Nephron progenitor cell (in vitro differentiated cells): ENCODE results near the gene HAGHL.

Experiments
- DNase-seq: peaks from one replicate; pipeline ENCODE4 v3.0.0; 2021
- H3K27ac Mint-ChIP-seq: 2 replicates; pipeline ENCODE4 v1.8.0; 2021; ENCODE audit warnings: mild to moderate bottlenecking, moderate library complexity, mixed read lengths
- H3K27me3 Mint-ChIP-seq: 2 replicates; pipeline ENCODE4 v1.8.0; 2021; ENCODE audit warnings: mild to moderate bottlenecking, low read depth, mixed read lengths; ENCODE audit not compliant: poor library complexity
- H3K36me3 Mint-ChIP-seq: 2 replicates; pipeline ENCODE4 v1.8.0; 2021; ENCODE audit warnings: low read depth, mixed read lengths
- H3K4me1 Mint-ChIP-seq: 2 replicates; pipeline ENCODE4 v1.8.0; 2021; ENCODE audit warnings: mixed read lengths
- H3K4me3 Mint-ChIP-seq: 2 replicates; pipeline ENCODE4 v1.8.0; 2021; ENCODE audit warnings: mild to moderate bottlenecking, moderate library complexity, mixed read lengths
- H3K9me3 Mint-ChIP-seq: 2 replicates; pipeline ENCODE4 v1.8.0; 2021; ENCODE audit warnings: mild to moderate bottlenecking, moderate library complexity, mixed read lengths
- TF ChIP-seq, protein P1 (sequence below): fragments of 200-600 bp; sonication (generic); IDR thresholded peaks from 2 replicates; pipeline ENCODE4 v1.5.0; 2021; ENCODE audit warnings: antibody characterized with exemption

The HAGHL gene

DNA sequence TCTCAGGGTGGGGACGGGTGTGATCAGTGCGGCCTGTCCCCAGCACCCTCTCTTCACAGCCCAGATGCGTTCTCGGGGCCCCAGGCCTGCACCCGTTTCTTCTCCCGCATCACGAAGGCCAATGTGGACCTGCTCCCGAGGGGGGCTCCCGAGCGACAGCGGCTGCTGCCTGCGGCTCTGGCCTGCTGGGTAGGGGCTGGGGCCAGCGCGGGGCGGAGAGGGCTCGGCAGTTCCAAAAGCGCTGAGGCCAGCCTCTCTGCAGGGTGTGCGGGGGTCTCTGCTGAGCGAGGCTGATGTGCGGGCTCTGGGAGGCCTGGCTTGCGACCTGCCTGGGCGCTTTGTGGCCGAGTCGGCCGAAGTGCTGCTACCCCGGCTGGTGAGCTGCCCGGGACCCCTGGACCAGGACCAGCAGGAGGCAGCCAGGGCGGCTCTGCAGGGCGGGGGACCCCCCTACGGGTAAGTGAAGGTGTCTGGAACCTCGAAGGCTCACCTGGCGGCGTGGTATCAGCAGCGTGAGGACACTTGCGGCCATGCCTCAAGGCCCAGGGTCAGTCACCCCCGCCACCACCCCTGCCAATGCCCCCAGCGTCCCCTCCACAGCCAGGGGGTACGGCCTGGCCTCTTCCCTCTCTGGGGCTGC lies 38.1 kb downstream of the HAGHL start:
- Mint-ChIP-seq H3K4me3 (no peak overlapping the region), H3K9me3 (no peaks in the 10 kb centered on the region), H3K27ac (no peak overlapping the region), H3K4me1 (peaks cover 17% of the 10 kb centered on the region), H3K36me3 (no peaks in the 10 kb centered on the region), H3K27me3 (no peaks in the 10 kb centered on the region)
- TF ChIP-seq, protein P1, sequence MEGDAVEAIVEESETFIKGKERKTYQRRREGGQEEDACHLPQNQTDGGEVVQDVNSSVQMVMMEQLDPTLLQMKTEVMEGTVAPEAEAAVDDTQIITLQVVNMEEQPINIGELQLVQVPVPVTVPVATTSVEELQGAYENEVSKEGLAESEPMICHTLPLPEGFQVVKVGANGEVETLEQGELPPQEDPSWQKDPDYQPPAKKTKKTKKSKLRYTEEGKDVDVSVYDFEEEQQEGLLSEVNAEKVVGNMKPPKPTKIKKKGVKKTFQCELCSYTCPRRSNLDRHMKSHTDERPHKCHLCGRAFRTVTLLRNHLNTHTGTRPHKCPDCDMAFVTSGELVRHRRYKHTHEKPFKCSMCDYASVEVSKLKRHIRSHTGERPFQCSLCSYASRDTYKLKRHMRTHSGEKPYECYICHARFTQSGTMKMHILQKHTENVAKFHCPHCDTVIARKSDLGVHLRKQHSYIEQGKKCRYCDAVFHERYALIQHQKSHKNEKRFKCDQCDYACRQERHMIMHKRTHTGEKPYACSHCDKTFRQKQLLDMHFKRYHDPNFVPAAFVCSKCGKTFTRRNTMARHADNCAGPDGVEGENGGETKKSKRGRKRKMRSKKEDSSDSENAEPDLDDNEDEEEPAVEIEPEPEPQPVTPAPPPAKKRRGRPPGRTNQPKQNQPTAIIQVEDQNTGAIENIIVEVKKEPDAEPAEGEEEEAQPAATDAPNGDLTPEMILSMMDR = no peak
- DNase-seq = no peak

DNA sequence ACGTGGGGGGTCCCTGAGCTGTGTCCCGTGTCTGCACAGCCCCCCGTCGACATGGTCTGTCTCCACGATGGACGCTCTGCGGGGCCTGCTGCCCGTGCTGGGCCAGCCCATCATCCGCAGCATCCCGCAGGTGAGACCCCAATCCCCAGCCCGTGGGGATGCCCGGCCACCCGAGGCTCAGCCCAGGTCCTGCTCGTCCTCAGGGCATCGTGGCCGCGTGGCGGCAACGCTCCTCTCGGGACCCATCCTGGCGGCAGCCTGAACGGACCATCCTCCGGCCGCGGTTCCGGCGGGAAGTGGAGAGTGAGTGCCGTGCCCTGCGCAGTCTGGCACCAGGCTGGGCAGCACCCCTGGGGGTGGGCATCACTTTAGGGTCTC lies 38.6 kb downstream of the HAGHL start:
- TF ChIP-seq, protein P1 = no peak
- Mint-ChIP-seq H3K9me3 (no peaks in the 10 kb centered on the region), H3K36me3 (no peaks in the 10 kb centered on the region), H3K27ac (no peak overlapping the region), H3K27me3 (no peaks in the 10 kb centered on the region), H3K4me3 (no peak overlapping the region), H3K4me1 (peaks cover 15% of the 10 kb centered on the region)
- no peak for DNase-seq

DNA sequence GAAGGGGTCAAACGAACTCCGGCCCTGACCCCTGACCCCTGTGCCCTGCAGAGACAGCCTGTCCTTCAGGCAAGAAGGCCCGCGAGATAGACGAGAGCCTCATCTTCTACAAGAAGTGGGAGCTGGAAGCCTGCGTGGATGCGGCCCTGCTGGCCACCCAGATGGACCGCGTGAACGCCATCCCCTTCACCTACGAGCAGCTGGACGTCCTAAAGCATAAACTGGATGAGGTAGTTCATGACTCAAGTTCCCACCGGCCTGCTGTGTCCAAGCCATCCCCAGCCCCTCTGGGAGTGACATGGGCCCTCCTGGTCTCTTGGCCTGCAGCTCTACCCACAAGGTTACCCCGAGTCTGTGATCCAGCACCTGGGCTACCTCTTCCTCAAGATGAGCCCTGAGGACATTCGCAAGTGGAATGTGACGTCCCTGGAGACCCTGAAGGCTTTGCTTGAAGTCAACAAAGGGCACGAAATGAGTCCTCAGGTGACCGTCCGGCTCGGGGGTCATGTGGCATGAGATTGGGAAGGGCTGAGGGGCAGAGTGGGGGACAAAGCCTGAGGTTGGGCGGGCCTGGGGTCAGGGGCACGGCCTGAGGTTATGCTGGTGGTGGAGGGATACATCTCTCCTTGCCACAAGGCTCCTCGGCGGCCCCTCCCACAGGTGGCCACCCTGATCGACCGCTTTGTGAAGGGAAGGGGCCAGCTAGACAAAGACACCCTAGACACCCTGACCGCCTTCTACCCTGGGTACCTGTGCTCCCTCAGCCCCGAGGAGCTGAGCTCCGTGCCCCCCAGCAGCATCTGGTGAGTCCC lies 39.3 kb downstream of the HAGHL start:
- no peak overlapping the region for H3K27ac Mint-ChIP-seq
- no peak overlapping the region for H3K4me3 Mint-ChIP-seq
- H3K27me3 Mint-ChIP-seq = no peaks in the 10 kb centered on the region
- no peaks in the 10 kb centered on the region for H3K9me3 Mint-ChIP-seq
- no peaks in the 10 kb centered on the region for H3K36me3 Mint-ChIP-seq
- DNase-seq = no peak
- TF ChIP-seq, protein P1 = no peak
- H3K4me1 Mint-ChIP-seq = peaks cover 14% of the 10 kb centered on the region

DNA sequence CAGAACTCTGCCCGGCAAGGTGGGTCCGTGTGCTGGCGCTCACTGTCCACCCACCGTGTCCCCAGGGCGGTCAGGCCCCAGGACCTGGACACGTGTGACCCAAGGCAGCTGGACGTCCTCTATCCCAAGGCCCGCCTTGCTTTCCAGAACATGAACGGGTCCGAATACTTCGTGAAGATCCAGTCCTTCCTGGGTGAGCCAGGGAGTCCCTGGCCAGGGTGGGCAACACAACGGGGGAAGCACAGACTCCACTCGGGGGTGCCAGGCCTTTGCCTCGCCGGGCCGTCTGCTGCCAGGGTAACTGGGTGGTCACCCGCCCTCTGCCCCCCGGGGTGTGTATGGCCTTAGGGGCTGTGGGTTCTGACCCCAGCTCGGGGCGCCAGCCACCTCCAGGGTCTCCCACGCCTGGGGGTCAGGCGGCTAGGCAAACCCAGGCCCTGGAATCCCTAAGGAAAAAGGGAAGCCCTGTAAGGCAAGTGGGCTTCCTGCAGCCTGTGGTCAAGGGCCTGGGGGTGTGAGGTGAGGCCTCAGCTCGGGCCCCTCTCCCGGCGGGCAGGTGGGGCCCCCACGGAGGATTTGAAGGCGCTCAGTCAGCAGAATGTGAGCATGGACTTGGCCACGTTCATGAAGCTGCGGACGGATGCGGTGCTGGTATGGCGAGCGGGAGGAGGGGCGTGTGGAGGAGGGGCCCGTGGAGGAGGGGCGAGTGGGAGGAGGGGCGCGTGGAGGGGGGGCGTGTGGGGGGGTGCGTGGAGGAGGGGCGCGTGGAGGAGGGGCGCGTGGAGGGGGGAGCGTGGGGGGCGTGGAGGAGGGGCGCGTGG lies 40.1 kb downstream of the HAGHL start:
- no peak overlapping the region for H3K27ac Mint-ChIP-seq
- H3K36me3 Mint-ChIP-seq = no peaks in the 10 kb centered on the region
- TF ChIP-seq, protein P1 = no peak
- DNase-seq = no peak
- peaks cover 14% of the 10 kb centered on the region for H3K4me1 Mint-ChIP-seq
- no peaks in the 10 kb centered on the region for H3K9me3 Mint-ChIP-seq
- H3K4me3 Mint-ChIP-seq = no peak overlapping the region
- H3K27me3 Mint-ChIP-seq = no peaks in the 10 kb centered on the region

DNA sequence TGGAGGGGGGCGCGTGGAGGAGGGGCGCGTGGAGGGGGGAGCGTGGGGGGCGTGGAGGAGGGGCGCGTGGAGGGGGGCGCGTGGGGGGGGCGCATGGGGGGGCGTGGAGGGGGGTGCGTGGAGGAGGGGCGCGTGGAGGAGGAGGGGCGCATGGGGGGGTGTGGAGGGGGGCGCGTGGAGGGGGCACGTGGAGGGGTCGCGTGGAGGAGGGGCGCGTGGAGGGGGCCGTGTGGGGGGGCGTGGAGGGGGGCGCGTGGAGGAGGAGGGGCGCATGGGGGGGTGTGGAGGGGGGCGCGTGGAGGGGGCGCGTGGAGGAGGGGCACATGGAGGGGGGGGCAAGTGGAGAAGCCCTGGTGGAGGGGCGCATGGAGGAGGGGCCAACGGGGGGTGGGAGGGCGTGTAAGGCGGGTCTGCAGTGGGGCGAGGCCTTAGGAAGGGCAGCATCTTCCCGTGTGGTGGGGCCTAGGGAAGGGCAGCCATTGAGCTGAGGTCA lies 40.9 kb downstream of the HAGHL start:
- TF ChIP-seq, protein P1 = no peak
- H3K9me3 Mint-ChIP-seq = no peaks in the 10 kb centered on the region

More for the DNA sequence above, 40.9 kb downstream of the HAGHL start:
- Mint-ChIP-seq H3K36me3 (no peaks in the 10 kb centered on the region), H3K27ac (no peak overlapping the region), H3K4me3 (no peak overlapping the region), H3K27me3 (no peaks in the 10 kb centered on the region), H3K4me1 (peaks cover 12% of the 10 kb centered on the region)
- DNase-seq = no peak
